GM10847 (cell line): ENCODE data around the gene NPAS3.

Experiments
- POLR2A ChIP-seq: IDR thresholded peaks from 2 replicates; pipeline ENCODE4 v1.6.1; 2011; ENCODE audit not compliant: insufficient read length; ENCODE audit errors: extremely low read depth

The NPAS3 gene

GRCh38 chr14:33568935-33569579 is 630.4 kb downstream of the NPAS3 start:
- TF ChIP-seq POLR2A, result no peak

- TF ChIP-seq POLR2A, result no peak
Observed at GRCh38 chr14:33569821-33570687, 631.4 kb downstream of the NPAS3 start.

GRCh38 chr14:33570694-33571310 is 632.1 kb downstream of the NPAS3 start:
- TF ChIP-seq POLR2A, result no peak

- TF ChIP-seq POLR2A, result no peak
Observed at GRCh38 chr14:33573301-33573880, 634.7 kb downstream of the NPAS3 start.

- no peak for TF ChIP-seq POLR2A
Observed at GRCh38 chr14:33576014-33576413, 637.3 kb downstream of the NPAS3 start.

- TF ChIP-seq POLR2A, result no peak
Observed at GRCh38 chr14:33578461-33579216, 640.0 kb downstream of the NPAS3 start.

- TF ChIP-seq POLR2A, result no peak
Observed at GRCh38 chr14:33580231-33580749, 641.6 kb downstream of the NPAS3 start.

- TF ChIP-seq POLR2A, result no peak
Observed at GRCh38 chr14:33580841-33581240, 642.2 kb downstream of the NPAS3 start.

GRCh38 chr14:33584697-33585096 is 646.0 kb downstream of the NPAS3 start:
- TF ChIP-seq POLR2A, result no peak

GRCh38 chr14:33586806-33587205 is 648.1 kb downstream of the NPAS3 start:
- TF ChIP-seq POLR2A, result no peak

- TF ChIP-seq POLR2A, result no peak
Observed at GRCh38 chr14:33587791-33588190, 649.1 kb downstream of the NPAS3 start.

- no peak for TF ChIP-seq POLR2A
Observed at GRCh38 chr14:33588771-33589170, 650.1 kb downstream of the NPAS3 start.

- no peak for TF ChIP-seq POLR2A
Observed at GRCh38 chr14:33589334-33589733, 650.7 kb downstream of the NPAS3 start.

GRCh38 chr14:33590891-33591630 is 652.4 kb downstream of the NPAS3 start:
- no peak for TF ChIP-seq POLR2A
